Measurements from ENCODE around the gene RNF113A.

Gene RNF113A

DNA sequence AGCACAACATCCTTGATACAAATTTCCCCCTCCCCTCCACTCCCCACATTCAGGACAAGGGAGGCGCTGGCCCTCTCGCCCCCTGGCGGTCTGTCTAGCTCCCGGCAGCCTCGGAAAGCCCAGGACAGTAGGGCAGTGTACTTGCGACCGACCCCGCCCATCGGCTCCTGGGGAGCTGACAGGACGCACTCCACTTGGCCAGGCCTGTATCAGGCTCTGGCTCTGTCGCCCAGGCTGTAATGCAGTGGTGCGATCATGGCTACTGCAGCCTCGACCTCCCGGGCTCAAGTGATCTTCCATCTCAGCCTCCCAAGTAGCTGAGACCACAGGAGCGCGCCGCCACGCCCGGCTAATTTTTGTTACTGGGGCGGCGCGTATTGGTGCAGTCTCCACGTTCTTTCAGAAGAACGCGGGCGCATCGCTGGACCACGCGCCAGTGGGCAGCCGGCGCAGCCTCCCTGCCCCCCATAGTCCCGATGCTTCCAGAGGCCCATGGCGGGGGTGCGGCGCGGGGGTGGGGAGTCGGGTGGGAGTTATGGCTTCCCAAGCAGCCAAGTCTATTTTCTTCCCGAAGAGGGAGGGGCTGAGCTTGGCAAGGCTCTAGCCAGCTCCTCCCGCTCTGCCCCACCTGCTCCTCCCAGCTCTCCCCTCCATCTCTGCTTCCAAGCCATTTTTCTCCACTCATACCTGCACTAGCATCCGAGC lies 16.3 kb upstream of the RNF113A start:
- FAIRE-seq (peak; percentile 82), DNase-seq (ENCODE audit: insufficient read length, low spot score) (peak; percentile 44)
- TF ChIP-seq PAX5 (IDR thresholded peaks at IDR 0.05; ENCODE audit: insufficient read depth, low read length, severe bottlenecking) (no peak), POLR2AphosphoS5 (IDR thresholded peaks at IDR 0.05; ENCODE audit: low read depth, low read length) (no peak), TAF1 (IDR thresholded peaks at IDR 0.05; ENCODE audit: low read depth, low read length) (no peak), POLR2A (IDR thresholded peaks at IDR 0.05; ENCODE audit: low read depth, low read length) (no peak), SPI1 (IDR thresholded peaks at IDR 0.05; ENCODE audit: low read depth, low read length) (no peak), POU2F2 (IDR thresholded peaks at IDR 0.05; ENCODE audit: low read depth, low read length) (no peak)

DNA sequence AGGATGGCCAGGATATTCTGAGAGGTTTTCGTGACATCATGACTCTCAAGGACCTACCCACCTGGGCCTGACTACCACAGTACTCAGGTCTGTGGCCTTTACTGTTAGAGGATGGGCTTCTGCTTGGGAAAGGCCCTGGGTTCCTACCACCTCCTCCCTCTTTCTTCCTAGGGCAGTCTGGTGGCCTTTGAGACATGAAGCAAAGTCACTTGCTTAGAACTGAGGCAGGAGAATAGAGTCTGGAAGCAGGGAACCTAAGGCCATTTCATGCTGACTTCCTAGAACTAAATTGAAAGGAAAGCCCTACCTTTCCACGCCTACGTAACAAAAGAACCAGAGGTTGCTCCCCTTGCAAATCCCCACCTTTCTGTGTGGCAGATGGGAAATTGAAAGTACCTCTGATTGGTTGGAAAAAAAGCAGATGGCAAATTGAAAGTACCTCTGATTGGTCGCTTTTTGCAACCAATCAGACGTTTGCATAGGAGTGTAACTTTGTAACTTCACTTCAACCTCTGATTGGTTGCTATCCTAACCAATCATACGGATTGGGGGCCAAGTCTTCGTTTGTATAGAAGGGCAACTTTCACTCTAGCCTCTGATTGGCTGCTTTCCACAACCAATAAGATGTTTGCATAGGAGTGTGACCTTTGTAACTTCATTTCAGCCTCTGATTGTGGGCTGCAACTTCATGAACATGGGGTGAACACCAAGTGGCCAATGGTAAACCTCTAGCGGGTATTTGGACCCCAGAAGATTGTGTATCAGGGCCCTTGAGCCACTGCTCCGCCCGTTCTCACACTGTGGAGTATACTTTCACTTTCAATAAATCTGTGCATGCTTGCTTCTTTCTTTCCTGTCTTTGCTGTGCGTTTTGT lies 14.3 kb upstream of the RNF113A start:
- DNase-seq (ENCODE audit: insufficient read length, low spot score) (no peak), FAIRE-seq (peak; percentile 62)
- TF ChIP-seq PAX5 (IDR thresholded peaks at IDR 0.05; ENCODE audit: insufficient read depth, low read length, severe bottlenecking) (no peak), POLR2AphosphoS5 (IDR thresholded peaks at IDR 0.05; ENCODE audit: low read depth, low read length) (no peak), TAF1 (IDR thresholded peaks at IDR 0.05; ENCODE audit: low read depth, low read length) (no peak), SPI1 (IDR thresholded peaks at IDR 0.05; ENCODE audit: low read depth, low read length) (no peak), POU2F2 (IDR thresholded peaks at IDR 0.05; ENCODE audit: low read depth, low read length) (no peak), POLR2A (IDR thresholded peaks at IDR 0.05; ENCODE audit: low read depth, low read length) (no peak)

DNA sequence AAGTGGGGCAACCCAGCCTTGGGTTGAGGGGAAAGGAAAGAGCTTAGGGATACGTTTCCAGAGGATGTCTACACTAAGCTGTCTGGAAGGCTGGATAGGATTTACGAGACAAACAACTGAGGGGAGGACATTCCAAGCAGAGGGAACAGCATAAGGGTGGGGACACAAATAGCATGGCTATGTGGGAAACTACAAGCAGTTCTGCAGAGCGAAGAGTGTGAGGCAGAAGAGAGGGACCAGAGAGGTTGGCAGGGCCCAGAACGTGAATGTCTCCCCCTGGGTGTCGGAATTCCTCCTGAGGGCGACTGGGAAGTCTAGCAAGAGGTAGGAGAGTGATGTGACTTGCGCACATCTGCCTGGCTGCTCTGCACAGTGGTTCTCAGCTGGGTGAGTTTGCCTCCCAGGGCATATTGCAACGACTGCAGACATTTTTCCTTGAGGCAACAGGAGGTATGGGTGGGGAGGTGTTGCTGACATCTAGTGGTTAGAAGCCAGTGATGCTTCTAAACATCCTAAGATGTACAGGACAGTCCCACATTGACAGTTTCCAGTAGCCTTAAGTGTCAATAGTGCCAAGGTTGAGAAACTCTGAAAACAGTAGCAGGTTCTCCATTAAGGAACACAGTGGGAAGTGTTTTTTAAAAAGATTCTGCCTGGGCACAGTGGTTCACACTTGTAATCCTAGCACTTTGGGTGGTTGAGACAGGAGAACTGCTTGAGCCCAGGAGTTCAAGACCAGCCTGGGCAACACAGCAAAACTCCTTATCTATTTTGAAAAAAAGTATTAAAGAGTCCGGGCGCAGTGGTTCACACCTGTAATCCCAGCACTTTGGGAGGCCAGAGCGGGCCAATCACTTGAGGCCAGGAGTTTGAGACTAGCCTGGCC lies 9.3 kb upstream of the RNF113A start:
- peak; percentile 94 for FAIRE-seq
- TF ChIP-seq PAX5 (IDR thresholded peaks at IDR 0.05; ENCODE audit: insufficient read depth, low read length, severe bottlenecking) (no peak), POLR2AphosphoS5 (IDR thresholded peaks at IDR 0.05; ENCODE audit: low read depth, low read length) (no peak), POLR2A (IDR thresholded peaks at IDR 0.05; ENCODE audit: low read depth, low read length) (no peak), POU2F2 (IDR thresholded peaks at IDR 0.05; ENCODE audit: low read depth, low read length) (no peak), TAF1 (IDR thresholded peaks at IDR 0.05; ENCODE audit: low read depth, low read length) (no peak), SPI1 (IDR thresholded peaks at IDR 0.05; ENCODE audit: low read depth, low read length) (no peak)
- no peak for DNase-seq (ENCODE audit: insufficient read length, low spot score)

DNA sequence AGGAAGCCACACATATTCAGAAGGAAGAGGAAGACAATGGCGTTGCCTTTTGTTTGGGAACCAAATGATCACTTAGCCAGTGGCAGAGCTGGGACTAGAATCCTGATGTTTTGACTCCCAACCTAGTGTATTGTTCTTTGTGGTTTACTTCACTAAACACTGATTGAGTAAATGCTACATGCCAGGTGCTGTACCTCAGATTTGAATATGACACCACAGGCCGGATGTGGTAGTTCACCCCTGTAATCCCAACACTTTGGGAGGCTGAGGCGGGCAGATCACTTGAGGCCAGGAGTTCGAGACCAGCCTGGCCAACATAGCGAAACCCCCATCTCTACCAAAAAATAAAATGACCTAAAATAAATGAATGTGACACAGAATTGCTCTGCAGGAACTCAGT lies 8.5 kb upstream of the RNF113A start:
- TF ChIP-seq POU2F2 (IDR thresholded peaks at IDR 0.05; ENCODE audit: low read depth, low read length) (peak; percentile 71; the same call in 1 of the 2 replicates), TAF1 (IDR thresholded peaks at IDR 0.05; ENCODE audit: low read depth, low read length) (no peak), SPI1 (IDR thresholded peaks at IDR 0.05; ENCODE audit: low read depth, low read length) (no peak)
- DNase-seq (ENCODE audit: insufficient read length, low spot score): no peak
- no peak for FAIRE-seq

DNA sequence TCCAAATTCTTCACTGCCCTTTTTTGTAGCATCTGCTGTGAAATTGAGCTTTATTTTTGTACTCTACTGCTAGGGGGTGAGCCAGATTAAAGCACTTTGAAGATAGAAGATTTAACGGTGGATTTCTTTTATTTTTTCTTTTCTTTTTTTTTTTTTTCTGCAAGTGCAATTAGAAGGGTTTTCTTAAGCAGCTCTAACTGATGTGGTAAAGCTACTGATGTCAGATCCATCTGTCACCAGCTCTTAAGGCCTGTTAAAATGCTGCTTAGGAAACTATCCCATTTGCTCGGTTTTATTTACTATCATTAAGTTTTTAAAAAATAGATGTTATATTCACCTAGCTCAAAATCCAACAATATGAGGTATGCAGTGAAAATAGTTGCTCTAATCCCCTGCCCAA lies 7.2 kb upstream of the RNF113A start:
- FAIRE-seq (no peak), DNase-seq (ENCODE audit: insufficient read length, low spot score) (no peak)
- no peak for TF ChIP-seq POU2F2 (IDR thresholded peaks at IDR 0.05; ENCODE audit: low read depth, low read length)
- no peak for TF ChIP-seq PAX5 (IDR thresholded peaks at IDR 0.05; ENCODE audit: insufficient read depth, low read length, severe bottlenecking)
- TF ChIP-seq POLR2A (IDR thresholded peaks at IDR 0.05; ENCODE audit: low read depth, low read length): no peak
- TF ChIP-seq SPI1 (IDR thresholded peaks at IDR 0.05; ENCODE audit: low read depth, low read length): no peak
- TF ChIP-seq TAF1 (IDR thresholded peaks at IDR 0.05; ENCODE audit: low read depth, low read length): no peak
- no peak for TF ChIP-seq POLR2AphosphoS5 (IDR thresholded peaks at IDR 0.05; ENCODE audit: low read depth, low read length)

DNA sequence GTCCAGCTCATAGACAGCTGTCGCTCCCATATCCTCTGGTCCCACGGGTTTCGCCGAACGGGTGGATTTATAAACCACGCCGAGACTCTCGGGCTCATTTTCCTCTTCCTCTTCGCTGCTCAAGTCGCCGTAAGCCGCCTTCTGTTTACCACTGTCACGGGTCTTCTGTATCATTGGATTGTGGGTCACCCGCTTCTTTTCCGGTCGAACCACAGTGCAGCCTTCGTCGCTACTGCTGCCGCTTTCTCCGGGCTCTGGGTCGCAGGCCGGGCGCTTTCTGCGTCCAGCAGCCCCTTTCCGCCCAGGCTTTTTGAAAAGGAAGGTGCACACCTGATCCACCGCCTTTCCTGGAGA lies 311 bp downstream of the RNF113A start:
- TF ChIP-seq POLR2AphosphoS5 (IDR thresholded peaks at IDR 0.05; ENCODE audit: low read depth, low read length) (no peak), TAF1 (IDR thresholded peaks at IDR 0.05; ENCODE audit: low read depth, low read length) (no peak), POU2F2 (IDR thresholded peaks at IDR 0.05; ENCODE audit: low read depth, low read length) (no peak), PAX5 (IDR thresholded peaks at IDR 0.05; ENCODE audit: insufficient read depth, low read length, severe bottlenecking) (no peak), SPI1 (IDR thresholded peaks at IDR 0.05; ENCODE audit: low read depth, low read length) (no peak), POLR2A (IDR thresholded peaks at IDR 0.05; ENCODE audit: low read depth, low read length) (no peak)
- FAIRE-seq (no peak), DNase-seq (ENCODE audit: insufficient read length, low spot score) (no peak)

- TF ChIP-seq SPI1 (IDR thresholded peaks at IDR 0.05; ENCODE audit: low read depth, low read length) (no peak), POLR2AphosphoS5 (IDR thresholded peaks at IDR 0.05; ENCODE audit: low read depth, low read length) (no peak), POLR2A (IDR thresholded peaks at IDR 0.05; ENCODE audit: low read depth, low read length) (no peak), POU2F2 (IDR thresholded peaks at IDR 0.05; ENCODE audit: low read depth, low read length) (no peak), TAF1 (IDR thresholded peaks at IDR 0.05; ENCODE audit: low read depth, low read length) (no peak), PAX5 (IDR thresholded peaks at IDR 0.05; ENCODE audit: insufficient read depth, low read length, severe bottlenecking) (no peak)
- FAIRE-seq: peak; percentile 69
- DNase-seq (ENCODE audit: insufficient read length, low spot score): no peak
Measured at GRCh38 chrX:119870626-119871131, 854 bp downstream of the RNF113A start.

DNA sequence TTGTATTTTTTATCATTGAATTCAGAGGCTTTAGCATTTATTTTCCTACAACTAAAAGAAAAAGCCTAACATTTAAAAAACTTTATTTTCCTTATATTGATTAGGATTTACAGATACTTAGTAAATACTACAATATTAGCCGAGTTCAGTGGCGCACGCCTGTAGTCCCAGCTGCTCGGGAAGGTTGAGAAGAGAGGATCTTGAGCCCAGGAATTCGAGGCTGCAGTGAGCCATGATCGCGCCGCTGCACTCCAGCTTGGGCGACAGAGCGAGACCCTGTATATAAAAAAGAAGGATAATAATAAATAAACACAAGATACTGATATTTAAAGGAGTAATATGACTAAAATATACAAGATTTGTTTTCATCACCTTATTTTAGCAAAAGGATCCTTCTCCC lies 18.1 kb downstream of the RNF113A start:
- no peak for DNase-seq (ENCODE audit: insufficient read length, low spot score)
- FAIRE-seq: no peak

More for the DNA sequence above, 18.1 kb downstream of the RNF113A start:
- no peak for TF ChIP-seq SPI1 (IDR thresholded peaks at IDR 0.05; ENCODE audit: low read depth, low read length)
- no peak for TF ChIP-seq POLR2AphosphoS5 (IDR thresholded peaks at IDR 0.05; ENCODE audit: low read depth, low read length)
